ENCODE results near the gene SERPINE2.

- TF ChIP-seq POLR2A (IDR thresholded peaks at IDR 0.05) (no peak), CTCF (IDR thresholded peaks at IDR 0.05) (peak in 1 of 12 donors; percentile 10)
Measured at GRCh38 chr2:223944166-223944702, 94.9 kb downstream of the SERPINE2 start.

Data from heart left ventricle (tissue), 13 donors.